ENCODE measurements around the gene SST.

SST gene

DNA sequence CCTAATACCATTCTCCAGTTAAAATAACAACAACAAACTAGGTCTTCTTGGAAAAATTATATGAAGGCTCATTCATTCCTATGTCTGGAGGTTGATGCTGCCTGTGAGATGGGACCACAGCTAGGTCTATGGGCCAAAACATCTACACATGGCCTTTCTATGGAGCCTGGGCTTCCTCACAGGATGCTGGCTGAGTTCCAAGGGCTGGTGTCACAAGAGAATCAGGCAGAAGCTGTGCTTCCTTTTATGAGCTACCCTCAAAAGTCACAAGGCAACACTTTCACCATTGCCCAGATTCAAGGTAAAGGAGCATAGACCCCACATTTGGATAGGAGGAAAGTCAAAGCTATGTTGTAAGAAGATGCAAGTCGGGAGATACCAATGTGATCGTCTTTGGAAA is 36.8 kb upstream of the SST start:
- TF ChIP-seq EZH2phosphoT487 (IDR thresholded peaks at IDR 0.05; ENCODE audit: low read depth), result no peak
- TF ChIP-seq, protein P1, sequence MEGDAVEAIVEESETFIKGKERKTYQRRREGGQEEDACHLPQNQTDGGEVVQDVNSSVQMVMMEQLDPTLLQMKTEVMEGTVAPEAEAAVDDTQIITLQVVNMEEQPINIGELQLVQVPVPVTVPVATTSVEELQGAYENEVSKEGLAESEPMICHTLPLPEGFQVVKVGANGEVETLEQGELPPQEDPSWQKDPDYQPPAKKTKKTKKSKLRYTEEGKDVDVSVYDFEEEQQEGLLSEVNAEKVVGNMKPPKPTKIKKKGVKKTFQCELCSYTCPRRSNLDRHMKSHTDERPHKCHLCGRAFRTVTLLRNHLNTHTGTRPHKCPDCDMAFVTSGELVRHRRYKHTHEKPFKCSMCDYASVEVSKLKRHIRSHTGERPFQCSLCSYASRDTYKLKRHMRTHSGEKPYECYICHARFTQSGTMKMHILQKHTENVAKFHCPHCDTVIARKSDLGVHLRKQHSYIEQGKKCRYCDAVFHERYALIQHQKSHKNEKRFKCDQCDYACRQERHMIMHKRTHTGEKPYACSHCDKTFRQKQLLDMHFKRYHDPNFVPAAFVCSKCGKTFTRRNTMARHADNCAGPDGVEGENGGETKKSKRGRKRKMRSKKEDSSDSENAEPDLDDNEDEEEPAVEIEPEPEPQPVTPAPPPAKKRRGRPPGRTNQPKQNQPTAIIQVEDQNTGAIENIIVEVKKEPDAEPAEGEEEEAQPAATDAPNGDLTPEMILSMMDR (IDR thresholded peaks at IDR 0.05; ENCODE audit: low read depth, low read length), result no peak

DNA sequence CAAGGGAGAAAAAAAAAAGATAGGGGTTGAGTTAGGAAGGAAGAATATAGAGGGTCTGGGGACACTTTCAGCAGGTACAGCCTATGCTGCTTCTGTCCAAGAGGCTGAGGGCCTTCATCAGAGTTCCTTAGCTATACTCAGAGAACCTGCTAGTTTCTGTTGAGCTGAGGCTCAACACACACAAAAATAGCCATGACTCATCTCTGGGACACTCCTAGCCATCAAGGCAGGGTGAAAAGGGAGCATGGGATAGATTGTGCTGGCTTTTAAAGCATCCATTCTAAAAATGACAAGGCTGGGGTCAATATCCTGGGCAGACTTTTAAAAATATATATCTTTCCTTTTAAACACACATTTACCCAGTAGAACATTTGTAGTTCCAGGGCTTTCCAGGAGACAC is 35.0 kb upstream of the SST start:
- Histone ChIP-seq H3K27me3 (ENCODE audit: low read depth, low read length) (0 out of 2 replicates have a peak, but pooled peaks cover 3% of the 10 kb centered on the region), H2AFZ (ENCODE audit: low read depth, low read length) (no peak overlapping the region), H3K4me2 (ENCODE audit: low read length) (no peak overlapping the region), H3K36me3 (replicated peaks; ENCODE audit: low read depth, low read length) (no peaks in the 10 kb centered on the region), H3K79me2 (ENCODE audit: low read length) (no peaks in the 10 kb centered on the region), H3K9me3 (ENCODE audit: insufficient read depth, low read length) (no peaks in the 10 kb centered on the region), H4K20me1 (ENCODE audit: insufficient read depth, low read length) (no peaks in the 10 kb centered on the region), H3K4me3 (ENCODE audit: low read length) (no peak overlapping the region), H3K27ac (ENCODE audit: low read length) (no peak overlapping the region), H3K9ac (ENCODE audit: low read length) (no peak overlapping the region), H3K4me1 (ENCODE audit: low read length) (no peaks in the 10 kb centered on the region)
- TF ChIP-seq, protein P1 (IDR thresholded peaks at IDR 0.05; ENCODE audit: low read depth, low read length), result no peak
- TF ChIP-seq EZH2phosphoT487 (IDR thresholded peaks at IDR 0.05; ENCODE audit: low read depth), result no peak

More for the DNA sequence above, 36.8 kb upstream of the SST start:
- no peaks in the 10 kb centered on the region for H3K36me3 ChIP-seq (replicated peaks; ENCODE audit: low read depth, low read length)
- H4K20me1 ChIP-seq (ENCODE audit: insufficient read depth, low read length), result no peaks in the 10 kb centered on the region
- no peak overlapping the region for H2AFZ ChIP-seq (ENCODE audit: low read depth, low read length)
- H3K4me3 ChIP-seq (ENCODE audit: low read length), result no peak overlapping the region
- no peak overlapping the region for H3K9ac ChIP-seq (ENCODE audit: low read length)
- no peaks in the 10 kb centered on the region for H3K4me1 ChIP-seq (ENCODE audit: low read length)
- no peak overlapping the region for H3K27ac ChIP-seq (ENCODE audit: low read length)
- H3K27me3 ChIP-seq (ENCODE audit: low read depth, low read length), result 0 out of 2 replicates have a peak, but pooled peaks cover 3% of the 10 kb centered on the region
- H3K4me2 ChIP-seq (ENCODE audit: low read length), result no peak overlapping the region
- no peaks in the 10 kb centered on the region for H3K9me3 ChIP-seq (ENCODE audit: insufficient read depth, low read length)
- no peaks in the 10 kb centered on the region for H3K79me2 ChIP-seq (ENCODE audit: low read length)

DNA sequence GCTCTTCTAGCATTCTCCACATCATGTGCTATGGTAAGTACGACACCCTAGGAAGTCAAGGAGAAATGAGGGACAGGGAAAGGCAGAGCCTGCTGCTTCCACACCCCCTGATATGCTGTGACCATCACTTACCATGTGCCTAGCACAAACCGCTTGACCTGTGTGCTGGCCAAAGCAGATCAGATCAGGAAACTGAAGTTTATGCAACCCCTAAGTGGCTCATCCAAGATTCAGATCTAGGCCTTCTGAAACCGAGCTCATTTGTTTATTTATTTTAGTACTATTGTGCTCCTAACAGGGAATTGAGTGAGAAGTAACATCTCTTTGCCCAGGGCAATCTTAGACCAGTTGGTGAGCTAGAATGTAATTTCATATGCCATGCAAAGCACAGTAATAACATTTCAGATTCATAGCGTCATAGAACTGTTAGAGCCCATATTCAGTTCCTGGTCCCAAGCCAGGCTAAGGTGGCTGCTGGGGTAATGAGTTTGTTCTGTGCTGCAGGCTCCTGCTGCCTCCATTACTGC is 32.4 kb upstream of the SST start, which contains the start of gene RTP2:
Gene RTP2 (minus strand): TSS at position 51 of the 527 bp plus-strand sequence. CDS start 429 bp downstream, outside the sequence.
- no peak within 1 kb of the TSS for H3K4me2 ChIP-seq (ENCODE audit: low read length)
- H4K20me1 ChIP-seq (ENCODE audit: insufficient read depth, low read length), result no peaks in the 10 kb centered on the region
- H3K9ac ChIP-seq (ENCODE audit: low read length), result no peak within 1 kb of the TSS
- no peak within 1 kb of the TSS for H3K27ac ChIP-seq (ENCODE audit: low read length)
- H3K36me3 ChIP-seq (replicated peaks; ENCODE audit: low read depth, low read length), result no peaks in the 10 kb centered on the region
- no peak within 1 kb of the TSS for H2AFZ ChIP-seq (ENCODE audit: low read depth, low read length)
- no peaks in the 10 kb centered on the region for H3K9me3 ChIP-seq (ENCODE audit: insufficient read depth, low read length)
- H3K4me3 ChIP-seq (ENCODE audit: low read length), result no peak within 1 kb of the TSS
- H3K27me3 ChIP-seq (ENCODE audit: low read depth, low read length), result 0 out of 2 replicates have a peak, but pooled peaks cover 5% of the 10 kb centered on the region
- no peaks in the 10 kb centered on the region for H3K79me2 ChIP-seq (ENCODE audit: low read length)
- no peaks in the 10 kb centered on the region for H3K4me1 ChIP-seq (ENCODE audit: low read length)
- no peak for TF ChIP-seq EZH2phosphoT487 (IDR thresholded peaks at IDR 0.05; ENCODE audit: low read depth)
- TF ChIP-seq, protein P1 (IDR thresholded peaks at IDR 0.05; ENCODE audit: low read depth, low read length), result no peak

DNA sequence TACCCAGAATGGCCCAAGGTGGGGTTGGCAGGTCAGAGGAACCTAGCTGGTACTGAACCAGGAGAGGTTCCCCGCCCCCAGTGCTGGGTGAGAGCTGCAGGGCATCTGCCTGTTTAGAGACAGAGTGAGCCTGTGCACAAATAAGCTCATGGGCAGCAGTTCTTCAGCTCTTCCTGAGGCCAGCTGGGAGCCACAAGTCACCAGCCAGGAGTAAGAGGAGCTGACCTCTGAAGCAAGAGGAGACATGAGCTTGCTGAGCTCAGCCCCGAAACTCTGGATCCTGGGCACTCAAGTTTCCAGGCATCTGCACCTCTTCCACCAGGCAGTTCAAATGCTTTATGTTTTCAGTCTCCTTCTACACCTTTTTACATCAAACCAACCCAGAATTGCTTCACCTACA is 30.1 kb upstream of the SST start:
- H4K20me1 ChIP-seq (ENCODE audit: insufficient read depth, low read length), result no peaks in the 10 kb centered on the region
- H3K4me3 ChIP-seq (ENCODE audit: low read length), result no peak overlapping the region
- H3K79me2 ChIP-seq (ENCODE audit: low read length), result no peaks in the 10 kb centered on the region
- no peak overlapping the region for H3K4me2 ChIP-seq (ENCODE audit: low read length)
- TF ChIP-seq, protein P1 (IDR thresholded peaks at IDR 0.05; ENCODE audit: low read depth, low read length), result no peak
- peaks cover 15% of the 10 kb centered on the region for H3K27me3 ChIP-seq (ENCODE audit: low read depth, low read length)
- H3K36me3 ChIP-seq (replicated peaks; ENCODE audit: low read depth, low read length), result no peaks in the 10 kb centered on the region
- H3K27ac ChIP-seq (ENCODE audit: low read length), result no peak overlapping the region
- peaks cover 7% of the 10 kb centered on the region for H3K4me1 ChIP-seq (ENCODE audit: low read length)
- no peak overlapping the region for H2AFZ ChIP-seq (ENCODE audit: low read depth, low read length)
- H3K9me3 ChIP-seq (ENCODE audit: insufficient read depth, low read length), result no peaks in the 10 kb centered on the region
- H3K9ac ChIP-seq (ENCODE audit: low read length), result no peak overlapping the region
